Ishikawa (cell line): ENCODE results near the gene EML1.

Experiments
- CEBPB ChIP-seq: IDR thresholded peaks from 2 replicates; pipeline ENCODE4 v1.6.1; 2012
- CREB1 ChIP-seq: IDR thresholded peaks from 2 replicates; pipeline ENCODE4 v1.6.1; 2012; ENCODE audit warnings: low read depth
- EGR1 ChIP-seq: IDR thresholded peaks from 2 replicates; pipeline ENCODE4 v1.6.1; 2012
- EP300 ChIP-seq: IDR thresholded peaks from 2 replicates; pipeline ENCODE4 v1.6.1; 2012; ENCODE audit warnings: borderline replicate concordance
- FOXM1 ChIP-seq: IDR thresholded peaks from 2 replicates; pipeline ENCODE4 v1.6.1; 2012; ENCODE audit warnings: low read depth, borderline replicate concordance
- NFIC ChIP-seq: IDR thresholded peaks from 2 replicates; pipeline ENCODE4 v1.6.1; 2012
- RAD21 ChIP-seq: IDR thresholded peaks from 2 replicates; pipeline ENCODE4 v1.6.1; 2012; ENCODE audit warnings: low read depth
- REST ChIP-seq: IDR thresholded peaks from 2 replicates; pipeline ENCODE4 v1.6.1; 2012; ENCODE audit warnings: low read depth, mild to moderate bottlenecking
- TAF1 ChIP-seq: IDR thresholded peaks from 2 replicates; pipeline ENCODE4 v1.6.1; 2012; ENCODE audit warnings: low read depth, mild to moderate bottlenecking
- TCF12 ChIP-seq: IDR thresholded peaks from 2 replicates; pipeline ENCODE4 v1.6.1; 2012; ENCODE audit warnings: low read depth
- TEAD4 ChIP-seq: IDR thresholded peaks from 2 replicates; pipeline ENCODE4 v1.6.1; 2012
- YY1 ChIP-seq: IDR thresholded peaks from 2 replicates; pipeline ENCODE4 v1.6.1; 2012; ENCODE audit warnings: low read depth
- ZBTB7A ChIP-seq: IDR thresholded peaks from 2 replicates; pipeline ENCODE4 v1.6.1; 2012; ENCODE audit warnings: low read depth
- TF ChIP-seq, protein P1 (sequence below): IDR thresholded peaks from 2 replicates; pipeline ENCODE4 v1.6.1; 2012
- TF ChIP-seq, protein P2 (sequence below): IDR thresholded peaks from 2 replicates; pipeline ENCODE4 v1.6.1; 2012

Gene EML1

DNA sequence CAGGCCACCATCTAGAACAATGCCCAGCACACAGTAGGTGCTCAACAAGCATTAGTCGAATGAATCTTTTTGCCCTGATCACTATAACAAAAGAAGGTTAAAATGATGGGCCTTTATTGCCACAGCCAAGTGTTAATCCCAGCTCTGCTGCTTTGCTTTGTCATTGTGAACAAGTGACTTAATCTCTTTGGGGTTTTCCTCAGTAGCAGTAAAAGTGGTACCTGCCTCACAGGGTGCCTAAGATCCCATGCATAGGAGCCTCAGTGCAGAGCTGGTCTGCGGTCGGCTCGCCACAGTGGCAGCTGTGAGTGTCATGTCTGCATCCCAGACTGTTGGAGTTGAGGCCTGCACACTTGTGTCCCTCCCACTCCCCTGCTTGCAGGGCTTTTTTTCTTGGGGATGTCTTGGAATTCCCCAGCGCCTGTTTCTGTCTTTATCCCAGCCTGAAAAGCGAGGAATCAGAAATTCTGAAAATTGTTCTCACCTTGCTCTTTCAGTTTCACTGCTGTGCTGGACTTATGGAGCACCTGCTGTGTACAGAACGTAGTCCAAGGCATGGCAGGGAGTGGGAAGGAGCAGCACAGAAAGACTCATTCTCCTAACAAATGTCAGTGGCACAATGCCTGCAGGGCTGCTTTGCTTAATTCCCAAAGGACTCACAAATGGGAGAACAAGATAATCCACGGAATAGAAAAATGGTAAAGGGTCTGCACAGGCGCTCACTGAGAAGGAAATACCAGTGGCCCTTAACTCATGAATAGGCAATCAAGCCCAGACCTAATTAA lies 90.8 kb downstream of the EML1 start:
- TF ChIP-seq ZBTB7A (no peak), CEBPB (no peak), REST (no peak)

DNA sequence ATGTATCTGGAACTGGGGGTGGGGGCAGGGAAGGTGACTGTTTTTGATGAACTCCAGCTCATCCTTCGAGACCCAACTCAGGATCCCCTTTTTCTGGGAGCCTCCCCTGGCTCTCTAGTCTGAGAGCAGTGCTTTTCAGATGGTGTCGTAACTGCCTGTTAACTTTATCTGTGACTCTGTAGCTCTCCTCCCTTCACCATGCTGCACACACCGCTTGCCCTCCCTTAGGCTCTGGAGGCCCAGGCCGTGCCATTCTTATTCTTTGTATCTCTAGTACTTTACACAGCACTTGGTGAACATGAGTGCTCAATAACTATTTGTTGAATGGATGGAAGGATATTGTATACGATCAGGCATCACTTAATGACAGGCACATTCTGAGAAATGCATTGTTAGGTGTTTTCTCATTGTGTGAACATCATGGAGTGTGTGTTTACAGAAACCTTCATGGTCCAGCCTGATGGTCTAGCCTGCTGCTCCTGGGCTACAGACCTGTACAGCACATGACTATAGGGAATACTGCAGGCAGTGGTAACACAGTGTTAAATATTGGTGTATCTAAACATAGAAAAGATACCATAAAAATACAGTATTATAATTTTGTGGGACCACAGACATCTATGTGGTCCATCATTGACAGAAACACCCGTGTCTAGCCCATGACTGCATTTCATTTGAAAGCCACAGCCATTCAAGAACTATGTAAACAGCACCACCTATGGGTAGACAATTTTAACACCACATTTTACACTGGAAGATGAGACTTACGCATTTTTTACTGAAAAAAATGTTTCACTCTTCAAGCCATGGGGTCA lies 91.8 kb downstream of the EML1 start:
- TF ChIP-seq NFIC (no peak), RAD21 (peak; percentile 91)

GRCh38 chr14:99885649-99885958 lies 92.4 kb downstream of the EML1 start:
- no peak for TF ChIP-seq CEBPB
- TF ChIP-seq, protein P1, sequence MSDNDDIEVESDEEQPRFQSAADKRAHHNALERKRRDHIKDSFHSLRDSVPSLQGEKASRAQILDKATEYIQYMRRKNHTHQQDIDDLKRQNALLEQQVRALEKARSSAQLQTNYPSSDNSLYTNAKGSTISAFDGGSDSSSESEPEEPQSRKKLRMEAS: no peak
- no peak for TF ChIP-seq TEAD4
- no peak for TF ChIP-seq YY1
- no peak for TF ChIP-seq CREB1
- no peak for TF ChIP-seq TCF12
- TF ChIP-seq TAF1: no peak
- TF ChIP-seq RAD21: no peak
- no peak for TF ChIP-seq ZBTB7A
- TF ChIP-seq EP300: no peak
- no peak for TF ChIP-seq EGR1
- TF ChIP-seq REST: no peak
- TF ChIP-seq, protein P2, sequence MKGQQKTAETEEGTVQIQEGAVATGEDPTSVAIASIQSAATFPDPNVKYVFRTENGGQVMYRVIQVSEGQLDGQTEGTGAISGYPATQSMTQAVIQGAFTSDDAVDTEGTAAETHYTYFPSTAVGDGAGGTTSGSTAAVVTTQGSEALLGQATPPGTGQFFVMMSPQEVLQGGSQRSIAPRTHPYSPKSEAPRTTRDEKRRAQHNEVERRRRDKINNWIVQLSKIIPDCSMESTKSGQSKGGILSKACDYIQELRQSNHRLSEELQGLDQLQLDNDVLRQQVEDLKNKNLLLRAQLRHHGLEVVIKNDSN: no peak

DNA sequence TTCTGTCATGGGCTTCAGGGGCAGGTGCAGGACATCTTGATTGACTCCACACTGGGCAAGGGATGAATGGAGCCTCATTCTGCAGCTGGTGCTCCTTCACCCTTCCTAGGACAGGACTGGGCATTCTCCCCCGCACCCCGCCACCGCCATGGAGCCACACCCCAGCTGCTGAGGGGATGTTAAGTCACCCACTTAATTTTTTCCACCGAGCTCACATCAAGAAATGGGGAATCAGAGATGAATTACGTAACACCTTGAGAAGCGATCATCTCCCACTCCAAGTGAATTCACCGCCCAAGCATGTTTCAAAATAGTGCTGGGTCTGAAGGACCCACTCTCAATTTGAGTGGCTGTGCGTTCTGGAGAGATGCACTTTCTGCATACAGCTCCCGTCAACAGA lies 94.2 kb downstream of the EML1 start:
- TF ChIP-seq EP300 (no peak), NFIC (no peak), CEBPB (no peak), ZBTB7A (no peak)

- TF ChIP-seq TCF12 (no peak), TAF1 (no peak), CREB1 (no peak)
Measured at GRCh38 chr14:99888149-99888548, 94.9 kb downstream of the EML1 start.

GRCh38 chr14:99889268-99889667 lies 96.1 kb downstream of the EML1 start:
- TF ChIP-seq TEAD4 (peak; percentile 60), TCF12 (peak; percentile 67; the same call in 1 of the 2 replicates), EP300 (peak; percentile 60; the same call in 1 of the 2 replicates), YY1 (no peak), FOXM1 (0 out of 2 replicates have a peak, but pooled peaks have one; percentile 18), ZBTB7A (peak; percentile 69), TAF1 (no peak)
- TF ChIP-seq, protein P1: peak; percentile 46; the same call in 1 of the 2 replicates

DNA sequence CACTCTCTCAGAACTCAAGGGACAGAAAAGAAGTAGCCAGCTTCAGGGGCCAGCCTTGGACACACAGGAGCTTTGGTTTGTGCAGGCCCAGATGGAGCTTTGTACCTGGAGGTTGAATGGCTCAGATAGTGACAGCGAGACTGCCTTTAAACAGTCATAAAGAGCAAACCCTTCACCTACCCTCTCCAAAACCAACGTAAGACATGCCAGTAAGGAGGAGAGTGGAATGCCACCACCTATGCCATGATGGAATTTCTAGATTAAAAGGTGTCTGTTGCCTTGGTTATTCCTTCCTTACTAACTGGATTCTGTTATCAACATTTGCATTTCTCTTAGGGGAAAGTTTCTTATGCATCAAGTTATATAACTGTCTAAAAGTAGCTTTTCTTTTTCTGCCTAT lies 98.1 kb downstream of the EML1 start:
- no peak for TF ChIP-seq EGR1
- TF ChIP-seq TAF1: no peak
- TF ChIP-seq REST: no peak
- no peak for TF ChIP-seq EP300
- TF ChIP-seq CREB1: no peak
- TF ChIP-seq FOXM1: no peak
- no peak for TF ChIP-seq NFIC
- TF ChIP-seq, protein P1: no peak
- no peak for TF ChIP-seq CEBPB
- TF ChIP-seq ZBTB7A: no peak
- TF ChIP-seq TEAD4: no peak
- no peak for TF ChIP-seq YY1
- TF ChIP-seq RAD21: no peak
